ENCODE data around the gene LSM14A. TPM values are rescaled to one million over a fixed set of nuclear protein-coding genes. Genes with fewer than 3 reads are reported as not detected.

LSM14A gene
- total and polyA plus RNA-seq, 2 of the 13 experiments (the other 11 are each of a cell fraction or from before 2014, with no cell fraction given) = 77.0 to 83.6 TPM

GRCh38 chr19:34232566-34233481, 60.5 kb downstream of the LSM14A start:
- H2AFZ ChIP-seq (ENCODE audit: low read length) = no peak overlapping the region
- peak; percentile 49 for ATAC-seq
- in situ Hi-C loops (cut with HindIII; ENCODE audit: extremely low pct_ligation_motif_present, low pct_unique_long_range_greater_than_20kb) (no loop called here), intact Hi-C loops (cut with micrococcal nuclease; ENCODE audit: unreplicated experiment) (no loop called here)
- POLR2A ChIA-PET = no interaction called here
- H3K9ac ChIP-seq (ENCODE audit: insufficient read depth, low read depth, low read length) = no peak overlapping the region
- CTCF ChIA-PET (ENCODE audit: low intra/inter-chr PET ratio, low total read pairs) = no interaction called here
- 63% methylated on average over 11 of the region's 11 CpGs for WGBS (ENCODE audit: low lambda C conversion rate)
- no peak overlapping the region for H3K4me3 ChIP-seq (replicated peaks in 1 of 3; ENCODE audit: insufficient read depth in 1 of 3, low read depth in 2 of 3, low read length in 3 of 3)
- no peak overlapping the region for H3K27ac ChIP-seq (ENCODE audit: extremely low read length, insufficient read depth, low read length)
- no peak for FAIRE-seq
- no peaks in the 10 kb centered on the region for H4K20me1 ChIP-seq (ENCODE audit: insufficient read depth, low read length)
- no peaks in the 10 kb centered on the region for H3K27me3 ChIP-seq (ENCODE audit: control insufficient read depth in 1 of 2, insufficient read depth in 2 of 2, low read length in 2 of 2)
- peaks cover 12% of the 10 kb centered on the region for H3K4me1 ChIP-seq (ENCODE audit: insufficient read depth, low read length)
- H3K9me3 ChIP-seq (ENCODE audit: low read length) = no peaks in the 10 kb centered on the region
- no peak overlapping the region for H3K4me2 ChIP-seq (ENCODE audit: low read depth, low read length)
- no TSS peak for BruUV-seq (replicated peaks)
- peaks cover 4 to 13% of the 10 kb centered on the region in 2 experiments; a peak in 4 of 5 replicates for H3K36me3 ChIP-seq (replicated peaks in 1 of 2; ENCODE audit: control insufficient read depth in 1 of 2, insufficient read depth in 2 of 2, low read length in 2 of 2)
- DNase-seq (ENCODE audit: low spot score) = peak; percentile 56
- TF ChIP-seq ZNF552 (CRISPR knock-in tag; IDR thresholded peaks at IDR 0.05; ENCODE audit: borderline replicate concordance) (no peak), IRF1 (CRISPR knock-in tag; IDR thresholded peaks at IDR 0.05; ENCODE audit: low read depth) (no peak), TBL1XR1 (IDR thresholded peaks at IDR 0.05; ENCODE audit: borderline replicate concordance, low read length, partially characterized antibody) (no peak), ZNF75D (CRISPR knock-in tag; IDR thresholded peaks at IDR 0.05; ENCODE audit: borderline replicate concordance) (no peak), ZNF879 (CRISPR knock-in tag; IDR thresholded peaks at IDR 0.05) (no peak), ZNF207 (IDR thresholded peaks at IDR 0.05; ENCODE audit: borderline replicate concordance) (no peak), ZNF235 (CRISPR knock-in tag; IDR thresholded peaks at IDR 0.05; ENCODE audit: borderline replicate concordance) (no peak), NFAT5 (CRISPR knock-in tag; IDR thresholded peaks at IDR 0.05) (no peak), ZNF446 (CRISPR knock-in tag; IDR thresholded peaks at IDR 0.05) (no peak), KMT2B (CRISPR knock-in tag; IDR thresholded peaks at IDR 0.05) (0 out of 2 replicates have a peak, but pooled peaks have one; percentile 15), FOSL2 (CRISPR knock-in tag; IDR thresholded peaks at IDR 0.05) (peak; percentile 68), POLR2AphosphoS2 (IDR thresholded peaks at IDR 0.05; ENCODE audit: low read depth, low read length) (peak; percentile 49; the same call in 1 of the 2 replicates)
- no peaks in the 10 kb centered on the region for H3K79me2 ChIP-seq (ENCODE audit: insufficient read depth, low read length)
